ENCODE measurements around the gene MORN3.

DNA sequence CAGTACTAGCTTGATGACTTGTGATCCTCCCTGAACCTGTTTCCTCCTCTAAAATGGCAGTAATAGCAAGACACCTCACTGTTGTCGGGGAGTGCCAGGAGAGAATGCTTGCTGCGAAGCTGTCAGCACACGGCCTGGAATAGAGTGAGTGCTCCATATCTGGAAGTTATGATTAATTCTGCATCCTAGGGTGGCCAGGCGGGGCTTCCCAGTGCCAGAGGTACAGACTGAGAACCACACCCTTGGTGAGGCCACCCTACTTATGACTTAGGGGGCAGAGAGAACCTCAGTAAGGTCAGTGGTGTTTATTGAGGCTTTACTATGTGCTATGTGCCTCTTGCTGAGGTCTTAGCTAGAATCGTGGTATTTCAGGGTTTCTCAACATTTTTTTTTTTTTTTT, 20.1 kb downstream of the MORN3 start:
- no peak for TF ChIP-seq POLR2A (IDR thresholded peaks at IDR 0.05)
- TF ChIP-seq, protein P1, sequence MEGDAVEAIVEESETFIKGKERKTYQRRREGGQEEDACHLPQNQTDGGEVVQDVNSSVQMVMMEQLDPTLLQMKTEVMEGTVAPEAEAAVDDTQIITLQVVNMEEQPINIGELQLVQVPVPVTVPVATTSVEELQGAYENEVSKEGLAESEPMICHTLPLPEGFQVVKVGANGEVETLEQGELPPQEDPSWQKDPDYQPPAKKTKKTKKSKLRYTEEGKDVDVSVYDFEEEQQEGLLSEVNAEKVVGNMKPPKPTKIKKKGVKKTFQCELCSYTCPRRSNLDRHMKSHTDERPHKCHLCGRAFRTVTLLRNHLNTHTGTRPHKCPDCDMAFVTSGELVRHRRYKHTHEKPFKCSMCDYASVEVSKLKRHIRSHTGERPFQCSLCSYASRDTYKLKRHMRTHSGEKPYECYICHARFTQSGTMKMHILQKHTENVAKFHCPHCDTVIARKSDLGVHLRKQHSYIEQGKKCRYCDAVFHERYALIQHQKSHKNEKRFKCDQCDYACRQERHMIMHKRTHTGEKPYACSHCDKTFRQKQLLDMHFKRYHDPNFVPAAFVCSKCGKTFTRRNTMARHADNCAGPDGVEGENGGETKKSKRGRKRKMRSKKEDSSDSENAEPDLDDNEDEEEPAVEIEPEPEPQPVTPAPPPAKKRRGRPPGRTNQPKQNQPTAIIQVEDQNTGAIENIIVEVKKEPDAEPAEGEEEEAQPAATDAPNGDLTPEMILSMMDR (IDR thresholded peaks at IDR 0.05): no peak
